K562 (cell line): ENCODE data around the gene CAPN12. TPM values are rescaled to one million over a fixed set of nuclear protein-coding genes. Genes with fewer than 3 reads are reported as not detected.

ENCODE experiments used
- ARID3A ChIP-seq: IDR thresholded peaks from 2 replicates; pipeline ENCODE4 v1.6.1; 2012; ENCODE audit warnings: low read depth, low read length, improper control_type of control experiment, borderline replicate concordance
- CXXC5 ChIP-seq: fragments of 250-450 bp; sonication (Bioruptor Pico); IDR thresholded peaks from 2 replicates; pipeline ENCODE4 v1.8.0; 2022; ENCODE audit warnings: inconsistent platforms, mild to moderate bottlenecking, moderate library complexity
- DIDO1 ChIP-seq: fragments of 450-650 bp; IDR thresholded peaks from 2 replicates; pipeline ENCODE4 v1.6.1; 2016; ENCODE audit warnings: low read depth, missing biosample characterization, missing genetic modification characterization
- EGR1 ChIP-seq: fragments of 450-650 bp; conservative IDR thresholded peaks from 2 replicates; pipeline ENCODE4 v1.6.1; 2017; ENCODE audit warnings: mild to moderate bottlenecking
- ELF2 ChIP-seq: fragments of 250-450 bp; sonication (Bioruptor Pico); IDR thresholded peaks from 2 replicates; pipeline ENCODE4 v1.5.0; 2021; ENCODE audit warnings: mild to moderate bottlenecking
- GABPB2 ChIP-seq: fragments of 250-450 bp; sonication (Bioruptor Pico); conservative IDR thresholded peaks from 2 replicates; pipeline ENCODE4 v1.5.1; 2021; ENCODE audit warnings: mild to moderate bottlenecking
- GATAD2A ChIP-seq: fragments of 450-650 bp; IDR thresholded peaks from 2 replicates; pipeline ENCODE4 v1.6.1; 2017
- HDAC1 ChIP-seq, 2 experiments: fragments of 450-650 bp; IDR thresholded peaks; 2 replicates each; pipeline ENCODE4 v1.6.1; 2016 to 2017; ENCODE audit warnings: inconsistent platforms in 1 of 2, mild to moderate bottlenecking in 1 of 2, moderate library complexity in 1 of 2
- HMGN3 ChIP-seq: IDR thresholded peaks from 2 replicates; pipeline ENCODE4 v1.6.1; 2011; ENCODE audit warnings: borderline replicate concordance, low read depth, mild to moderate bottlenecking, mixed read lengths, low read length; ENCODE audit not compliant: insufficient read length; ENCODE audit errors: extremely low read depth
- HNRNPL ChIP-seq: fragments of 200-400 bp; formaldehyde crosslinking; IDR thresholded peaks from 2 replicates; pipeline ENCODE4 v1.6.1; 2017; ENCODE audit warnings: low read depth, mild to moderate bottlenecking, low read length
- MNT ChIP-seq, 2 experiments: fragments of 450-650 bp; conservative IDR thresholded peaks; 2 replicates each; pipeline ENCODE4 v1.6.1; 2017; ENCODE audit warnings: mild to moderate bottlenecking in 2 of 2, moderate library complexity in 2 of 2
- NUFIP1 ChIP-seq: fragments of 450-650 bp; IDR thresholded peaks from 2 replicates; pipeline ENCODE4 v1.6.1; 2018; ENCODE audit not compliant: partially characterized antibody
- RB1 ChIP-seq: fragments of 450-650 bp; IDR thresholded peaks from 2 replicates; pipeline ENCODE4 v1.6.1; 2017; ENCODE audit warnings: low read depth, mild to moderate bottlenecking
- TFAM ChIP-seq: fragments of 250-450 bp; sonication (Bioruptor Pico); conservative IDR thresholded peaks from 2 replicates; pipeline ENCODE4 v1.5.0; 2021; ENCODE audit warnings: mild to moderate bottlenecking, moderate library complexity
- ZBTB11 ChIP-seq, 3 experiments: fragments of 200-800 bp in 1 of 3; fragments of 250-450 bp in 1 of 3; fragments of 450-650 bp in 1 of 3; sonication (Bioruptor Pico) in 1 of 3; sonication (Bioruptor generic) in 1 of 3; formaldehyde crosslinking in 1 of 3; IDR thresholded peaks; 2 replicates each; pipeline versions ENCODE4 v1.6.1 to v1.8.0; 2016 to 2022; ENCODE audit warnings: mild to moderate bottlenecking in 2 of 3, missing genetic modification characterization in 2 of 3, missing compliant biosample characterization in 1 of 3, moderate library complexity in 1 of 3
- ZBTB7A ChIP-seq: IDR thresholded peaks from 2 replicates; pipeline ENCODE4 v1.6.1; 2011; ENCODE audit warnings: low read depth, mild to moderate bottlenecking, low read length, moderate library complexity, borderline replicate concordance; ENCODE audit not compliant: control insufficient read depth
- ZFX ChIP-seq: sonication (generic); formaldehyde crosslinking; IDR thresholded peaks from 2 replicates; pipeline ENCODE4 v1.8.0; 2022; ENCODE audit warnings: mild to moderate bottlenecking, missing genetic modification reagents, moderate library complexity
- polyA plus RNA-seq, 8 experiments: library from polyadenylated mRNA; depleted of rRNA in 4 of 8; stranded (reverse) in 5 of 8; unstranded in 3 of 8; fragments of >200 nt; fragmentation: Nextera tagmentation in 2 of 8; fragmentation: Illumina TruSeq in 1 of 8; extraction: Ambion mirVana in 2 of 8; extraction: Trizol in 1 of 8; gene quantifications; 2 replicates each; pipeline versions ENCODE4 v1.2.1 to v1.2.3, GENCODE V29; 2011 to 2014; ENCODE audit warnings: inconsistent platforms in 1 of 8, missing spikeins in 1 of 8
- total RNA-seq, 7 experiments: library from RNA; depleted of rRNA in 6 of 7; stranded (reverse); fragments of >200 nt in 6 of 7; fragmentation: Illumina TruSeq in 2 of 7; extraction: Trizol in 2 of 7; gene quantifications; 2 replicates each; pipeline versions ENCODE4 v1.2.1 to v1.2.3, GENCODE V29; 2011 to 2021; ENCODE audit warnings: low replicate concordance in 1 of 7
- TF ChIP-seq, protein P1 (sequence below): sonication (generic); formaldehyde crosslinking; IDR thresholded peaks from 2 replicates; pipeline ENCODE4 v1.8.0; 2022; ENCODE audit warnings: mild to moderate bottlenecking, missing genetic modification reagents
- TF ChIP-seq, protein P2 (sequence below), 2 experiments: IDR thresholded peaks; 2 replicates each; pipeline ENCODE4 v1.6.1; 2011; ENCODE audit warnings: borderline replicate concordance in 1 of 2, control low read depth in 1 of 2, low read depth in 1 of 2, low read length in 1 of 2, mild to moderate bottlenecking in 1 of 2, mixed read lengths in 1 of 2, moderate library complexity in 1 of 2; ENCODE audit not compliant: insufficient read depth in 1 of 2, insufficient read length in 1 of 2, poor library complexity in 1 of 2, severe bottlenecking in 1 of 2; ENCODE audit errors: extremely low read depth in 1 of 2

The CAPN12 gene
- total and polyA plus RNA-seq, 9 of the 15 experiments (the other 6 are each of a cell fraction or from before 2014, with no cell fraction given): 0.83 to 7.0 (median 1.6) TPM

- TF ChIP-seq ZBTB7A: peak; percentile 99
- TF ChIP-seq GABPB2 (CRISPR knock-in tag): no peak
- TF ChIP-seq GATAD2A: peak; percentile 75; the same call in 1 of the 2 replicates
- TF ChIP-seq ARID3A: no peak
- peak in 1 of 2 experiments; percentile 11; a peak in 1 of 4 replicates for TF ChIP-seq HDAC1 (IDR thresholded peaks at IDR 0.05)
- TF ChIP-seq TFAM (CRISPR knock-in tag): no peak
- TF ChIP-seq ZBTB11 (CRISPR knock-in tag; IDR thresholded peaks at IDR 0.05): no peak
- peak; percentile 45; the same call in 1 of the 2 replicates for TF ChIP-seq ZFX (CRISPR knock-in tag)
- peak; percentile 84 for TF ChIP-seq EGR1
- no peak for TF ChIP-seq ELF2 (CRISPR knock-in tag)
- no peak for TF ChIP-seq DIDO1
- TF ChIP-seq MNT (conservative IDR thresholded peaks at IDR 0.05): peak in 1 of 2 experiments; percentile 28; a peak in 1 of 4 replicates
- TF ChIP-seq HNRNPL: 0 out of 2 replicates have a peak, but pooled peaks have one; percentile 25
- TF ChIP-seq HMGN3: peak; percentile 46
- peak; percentile 70 for TF ChIP-seq CXXC5 (CRISPR knock-in tag)
- TF ChIP-seq, protein P1, sequence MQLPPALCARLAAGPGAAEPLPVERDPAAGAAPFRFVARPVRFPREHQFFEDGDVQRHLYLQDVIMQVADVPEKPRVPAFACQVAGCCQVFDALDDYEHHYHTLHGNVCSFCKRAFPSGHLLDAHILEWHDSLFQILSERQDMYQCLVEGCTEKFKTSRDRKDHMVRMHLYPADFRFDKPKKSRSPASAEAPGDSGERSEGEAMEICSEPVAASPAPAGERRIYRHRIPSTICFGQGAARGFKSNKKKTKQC (CRISPR knock-in tag): 0 out of 2 replicates have a peak, but pooled peaks have one; percentile 36
- TF ChIP-seq RB1: peak; percentile 58
- TF ChIP-seq, protein P2, sequence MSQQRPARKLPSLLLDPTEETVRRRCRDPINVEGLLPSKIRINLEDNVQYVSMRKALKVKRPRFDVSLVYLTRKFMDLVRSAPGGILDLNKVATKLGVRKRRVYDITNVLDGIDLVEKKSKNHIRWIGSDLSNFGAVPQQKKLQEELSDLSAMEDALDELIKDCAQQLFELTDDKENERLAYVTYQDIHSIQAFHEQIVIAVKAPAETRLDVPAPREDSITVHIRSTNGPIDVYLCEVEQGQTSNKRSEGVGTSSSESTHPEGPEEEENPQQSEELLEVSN (IDR thresholded peaks at IDR 0.05; ENCODE audit: borderline replicate concordance in 1 of 2, extremely low read depth in 1 of 2, insufficient read depth in 1 of 2, insufficient read length in 1 of 2, low read depth in 1 of 2, low read length in 1 of 2, poor library complexity in 1 of 2, severe bottlenecking in 1 of 2): peak; percentile 22 to 47
- TF ChIP-seq NUFIP1: no peak
Measured at GRCh38 chr19:38736036-38736412, 8.2 kb downstream of the CAPN12 start (continued).
